ENCODE data around the gene HYLS1. TPM values are rescaled to one million over a fixed set of nuclear protein-coding genes. Genes with fewer than 3 reads are reported as not detected.

HYLS1 gene
- total RNA-seq, 4 donors from 2014 or later = 2.6 to 4.9 (median 3.0) TPM

- no peak for DNase-seq (ENCODE audit: low spot score)
- TF ChIP-seq CTCF (IDR thresholded peaks at IDR 0.05) = no peak
- no peak for ATAC-seq (ENCODE audit: low FRiP score)
Measured at GRCh38 chr11:125950178-125950490, 62.7 kb downstream of the HYLS1 start.

Other genes with a start within 250 kb of the HYLS1 start
- not detected for gene ACRV1, start 206.8 kb upstream of the HYLS1 start, total RNA-seq
- not detected for gene PATE1, start 141.4 kb upstream of the HYLS1 start, total RNA-seq
- not detected for gene PATE2, start 108.8 kb upstream of the HYLS1 start, total RNA-seq
- not detected for gene PATE3, start 99.5 kb upstream of the HYLS1 start, total RNA-seq
- not detected for gene PATE4, start 54.4 kb upstream of the HYLS1 start, total RNA-seq
- 10 to 100 TPM in 2 of 4 donors, 1 to 10 TPM in 2; 7.3 to 12.2 (median 9.5) TPM for gene PUS3, start 15.5 kb downstream of the HYLS1 start, total RNA-seq
- gene DDX25, start 16.8 kb downstream of the HYLS1 start, total RNA-seq = 1 to 10 TPM in 1 of 4 donors, under 1 TPM in 1, not detected in 2; 0.60 to 2.5 TPM
- under 1 TPM in 1 of 4 donors, not detected in 3; 0.32 TPM for gene VSIG10L2, start 58.4 kb downstream of the HYLS1 start, total RNA-seq
- gene CDON, start 175.2 kb downstream of the HYLS1 start, total RNA-seq = 100 to 1,000 TPM in 1 of 4 donors, 10 to 100 TPM in 3; 13.1 to 159 (median 43.4) TPM